Inflammatory macrophage (primary cell): Measurements from ENCODE around the gene OPCML.

Experiments
- DNase-seq, 2 donors: peaks; one replicate each; pipeline ENCODE4 v3.0.0-alpha.2; 2020 to 2022

OPCML gene

DNA sequence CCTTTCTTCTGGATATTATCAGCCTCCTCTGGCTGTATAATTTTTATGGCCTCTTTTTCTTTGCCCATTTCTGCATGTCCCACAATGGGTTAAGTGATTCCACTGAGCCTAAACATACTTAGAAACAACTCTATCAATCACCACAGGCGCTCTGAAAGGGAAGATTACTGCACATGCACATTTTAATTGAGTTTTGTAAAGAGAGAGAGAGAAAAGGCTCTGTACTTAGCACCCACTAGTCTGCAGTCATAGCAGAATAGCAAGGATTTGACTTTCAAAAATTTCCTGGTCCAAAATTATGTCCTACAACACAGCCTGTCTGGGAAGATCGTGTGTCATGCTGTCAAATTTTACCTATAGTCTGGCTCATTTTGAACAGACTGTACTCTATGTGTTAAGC is 758.5 kb downstream of the OPCML start:
- no peak for DNase-seq

DNA sequence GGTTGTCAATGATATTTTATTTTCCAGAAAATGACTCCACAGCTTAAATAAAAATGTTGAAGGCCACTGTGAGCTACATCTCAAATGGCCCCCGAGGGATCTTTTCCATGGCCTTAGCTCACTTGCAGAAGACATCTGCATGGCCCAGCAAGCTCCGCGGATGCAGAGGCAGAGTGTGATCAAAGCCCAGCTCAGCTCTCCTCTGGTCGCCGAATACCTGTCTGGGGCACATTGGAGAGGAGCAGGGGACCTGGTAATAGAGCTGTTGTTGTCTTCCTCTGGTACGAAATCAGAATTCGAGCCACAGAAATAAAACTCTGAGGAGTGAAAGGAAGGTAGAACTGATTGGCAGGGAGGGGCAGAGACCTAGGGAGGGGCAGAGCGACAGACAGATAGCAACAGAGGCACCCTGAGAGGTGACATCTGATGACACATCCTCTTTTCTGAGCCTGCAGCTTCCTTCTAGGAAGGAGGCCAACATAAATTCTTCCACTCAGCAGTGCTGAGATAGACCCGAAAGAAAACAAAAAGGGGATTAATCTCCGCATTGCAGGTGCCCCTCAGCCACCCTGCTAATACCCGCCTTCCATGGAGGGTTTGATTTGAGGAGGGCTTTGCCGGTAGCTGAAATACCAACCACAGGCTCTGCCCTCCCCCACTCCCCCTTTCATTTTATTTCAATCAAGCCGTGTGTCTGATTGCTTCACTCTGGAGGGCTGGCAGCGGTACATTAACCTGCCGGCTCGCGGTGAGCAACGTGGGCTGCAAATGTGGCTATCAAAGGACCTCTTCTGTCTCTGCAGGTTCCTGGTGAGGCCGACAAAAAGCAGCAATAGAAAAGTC is 759.4 kb downstream of the OPCML start:
- DNase-seq = no peak

DNA sequence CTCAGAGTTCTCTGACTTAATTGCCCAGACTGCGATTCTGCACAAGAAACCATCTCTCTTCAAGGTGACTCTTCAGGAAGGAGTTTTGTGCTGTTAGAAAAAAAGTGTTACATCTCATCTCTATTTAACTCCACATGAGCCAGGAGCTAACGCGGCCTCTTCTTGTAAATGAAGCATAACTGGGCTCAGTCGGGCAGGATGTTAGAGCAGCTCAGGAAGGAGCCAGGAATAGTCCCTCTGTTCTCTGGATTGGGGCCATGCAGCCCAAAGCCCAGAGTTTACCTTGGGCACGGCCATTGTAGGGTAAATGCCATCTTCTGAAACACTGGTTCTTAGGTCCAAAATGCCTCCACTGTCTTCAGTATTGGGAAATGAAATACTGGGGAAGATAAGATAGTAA is 760.6 kb downstream of the OPCML start:
- DNase-seq = no peak

DNA sequence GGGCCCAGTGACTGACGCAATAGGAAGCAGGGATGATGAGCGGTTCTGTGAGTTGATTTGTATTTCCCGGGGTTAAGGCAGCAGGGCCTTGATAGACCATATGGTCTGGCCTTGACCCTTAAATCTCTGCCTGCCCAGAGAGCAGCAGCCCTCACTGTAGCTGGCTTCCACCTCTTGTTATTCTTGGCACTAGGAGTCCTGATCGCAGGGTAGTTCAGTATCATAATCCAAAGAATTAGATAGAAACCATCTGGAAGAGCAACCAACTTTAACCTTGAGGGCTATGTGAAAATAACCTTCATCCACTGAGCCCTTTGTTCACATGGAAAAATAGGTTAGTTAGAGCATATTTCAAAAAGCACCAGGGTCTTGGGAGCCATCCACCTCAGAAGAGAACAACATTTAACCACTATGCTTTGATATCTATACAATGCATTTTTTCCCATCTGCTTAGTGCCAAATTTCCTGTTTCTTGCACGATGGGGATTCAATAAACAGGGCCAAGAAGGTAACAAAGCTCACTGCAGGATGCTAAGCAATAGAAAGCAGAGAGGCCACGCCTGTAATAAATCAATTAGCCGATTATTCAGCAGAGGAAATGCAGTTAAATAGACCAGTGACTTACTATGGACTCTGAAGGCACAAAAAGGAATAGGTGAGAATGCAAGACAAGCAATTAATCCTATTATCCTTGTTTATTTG is 761.3 kb downstream of the OPCML start:
- DNase-seq = no peak

DNA sequence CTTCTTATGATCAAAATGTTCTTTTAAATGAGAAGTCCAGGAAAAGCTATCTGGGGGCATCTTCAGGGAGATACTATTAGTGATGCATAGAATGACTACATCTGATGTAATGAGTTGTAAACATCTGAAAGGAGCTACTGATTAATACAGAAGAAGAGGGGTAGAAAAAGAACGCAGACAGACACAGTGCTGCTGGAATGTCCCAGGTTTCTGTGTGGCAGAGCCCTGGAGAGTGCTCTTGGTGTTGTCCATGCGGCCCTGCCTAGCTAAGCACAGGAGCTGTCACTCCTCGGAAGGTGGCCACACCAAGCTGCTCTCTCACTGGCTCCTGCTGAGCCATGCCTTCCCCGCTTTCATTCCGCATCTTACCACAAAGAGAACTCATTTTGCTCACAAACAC is 768.8 kb downstream of the OPCML start:
- no peak for DNase-seq

DNA sequence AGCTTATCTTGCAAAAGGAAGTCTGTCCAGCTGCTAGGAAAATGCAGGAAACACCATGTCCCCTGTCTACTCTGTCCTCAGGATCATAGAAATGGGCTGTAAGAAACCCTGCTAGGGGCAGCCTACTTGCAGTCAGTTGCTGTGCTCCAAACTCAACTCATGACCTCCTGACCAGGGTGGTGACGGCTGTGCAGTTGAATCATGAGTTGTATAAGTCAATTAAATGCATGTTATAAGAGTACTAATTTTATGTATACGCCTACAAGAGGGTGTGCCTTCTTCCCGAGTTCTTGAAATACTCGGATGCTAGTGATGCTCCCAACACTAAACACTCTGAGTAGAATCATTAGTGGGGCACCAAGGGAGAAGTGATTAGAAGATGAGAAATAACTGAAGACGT is 776.4 kb downstream of the OPCML start:
- DNase-seq = no peak

DNA sequence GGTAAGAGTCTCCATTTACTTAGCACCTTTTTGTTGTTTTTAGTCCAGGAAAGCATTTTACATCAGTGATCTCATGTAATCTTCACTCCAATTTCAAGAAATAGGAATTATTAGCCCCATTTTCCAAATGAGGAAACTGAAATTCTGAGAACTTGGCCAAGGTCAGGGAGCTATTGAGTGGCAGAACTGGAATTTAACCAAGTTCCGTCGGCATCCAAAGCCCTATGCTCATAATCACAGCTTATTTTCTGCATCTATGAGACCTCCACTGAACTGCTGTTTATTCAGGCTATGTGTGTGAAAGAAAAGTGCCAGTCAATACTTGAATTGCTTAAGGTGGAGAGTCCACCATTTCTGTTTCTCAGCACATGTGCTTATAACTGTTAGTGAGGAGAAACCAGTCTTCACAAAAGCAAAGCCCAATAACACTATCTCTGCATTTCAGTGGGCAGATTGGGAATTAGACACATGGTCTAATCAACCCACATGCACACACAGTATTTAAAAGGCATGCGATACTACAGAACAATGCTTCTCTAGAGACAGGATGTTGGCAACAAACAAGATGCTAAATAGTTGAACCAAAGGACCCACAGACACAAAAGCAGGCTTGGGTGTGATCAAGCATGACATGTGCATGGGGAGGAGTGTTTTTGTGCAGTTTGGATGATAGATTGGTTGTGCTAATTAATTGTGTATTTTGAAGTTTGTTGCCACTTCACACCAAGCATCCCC is 780.6 kb downstream of the OPCML start:
- no peak for DNase-seq

DNA sequence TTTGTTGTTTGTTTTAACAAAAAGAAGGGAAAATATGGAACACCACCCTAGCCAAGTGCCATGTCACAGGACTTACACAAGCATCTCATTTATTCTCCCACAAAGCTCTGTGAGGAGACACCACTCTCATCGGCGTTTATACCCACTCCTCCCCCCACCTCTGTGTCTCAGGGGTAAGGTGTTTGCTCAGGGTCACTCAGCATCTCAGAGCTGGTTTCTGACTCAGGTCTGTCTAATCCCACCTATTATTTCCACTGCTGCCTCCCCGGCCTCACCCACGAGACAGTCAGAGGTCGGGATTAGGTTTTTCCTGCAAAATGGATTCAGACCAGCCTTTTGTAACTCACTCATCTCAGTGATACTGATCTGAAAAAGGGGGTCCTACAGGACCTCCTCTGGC is 786.0 kb downstream of the OPCML start:
- DNase-seq = no peak

DNA sequence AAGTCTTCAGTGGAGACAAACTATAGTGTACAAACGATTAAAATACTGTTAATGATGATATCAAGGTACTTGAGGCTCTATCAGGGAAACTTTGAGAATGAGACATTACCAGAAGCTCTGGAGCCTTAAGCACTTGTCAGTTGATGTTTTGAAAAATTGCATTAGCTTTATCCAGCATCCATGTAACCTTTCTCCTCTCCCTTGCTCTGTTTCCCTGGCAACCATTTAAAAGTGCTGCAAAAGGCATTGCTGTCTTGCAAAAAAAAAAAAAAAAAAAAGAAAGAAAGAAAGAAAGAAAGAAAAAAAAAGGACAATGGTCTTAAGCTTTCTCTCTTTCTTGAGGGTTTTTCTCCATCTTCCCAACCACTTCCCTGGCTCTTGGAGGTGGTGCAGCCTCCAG is 787.0 kb downstream of the OPCML start:
- no peak for DNase-seq

DNA sequence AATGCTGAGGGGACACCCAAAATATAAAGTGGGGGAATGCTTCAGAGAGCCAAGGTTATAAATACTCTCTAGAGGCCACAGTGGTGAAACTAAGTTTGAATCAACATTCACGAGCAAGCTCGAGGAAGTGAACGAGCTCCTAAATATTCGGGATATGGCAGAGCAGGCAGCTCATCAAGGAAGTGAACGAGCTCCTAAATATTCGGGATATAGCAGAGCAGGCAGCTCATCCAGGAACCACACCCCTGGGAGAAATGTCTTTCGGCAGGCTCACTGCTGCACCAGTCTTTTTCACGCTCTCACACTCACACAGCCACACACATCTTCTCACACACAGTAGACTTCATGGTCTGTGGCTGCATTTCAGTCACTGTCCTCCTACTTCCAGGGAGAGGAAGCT is 787.5 kb downstream of the OPCML start:
- no peak for DNase-seq

DNA sequence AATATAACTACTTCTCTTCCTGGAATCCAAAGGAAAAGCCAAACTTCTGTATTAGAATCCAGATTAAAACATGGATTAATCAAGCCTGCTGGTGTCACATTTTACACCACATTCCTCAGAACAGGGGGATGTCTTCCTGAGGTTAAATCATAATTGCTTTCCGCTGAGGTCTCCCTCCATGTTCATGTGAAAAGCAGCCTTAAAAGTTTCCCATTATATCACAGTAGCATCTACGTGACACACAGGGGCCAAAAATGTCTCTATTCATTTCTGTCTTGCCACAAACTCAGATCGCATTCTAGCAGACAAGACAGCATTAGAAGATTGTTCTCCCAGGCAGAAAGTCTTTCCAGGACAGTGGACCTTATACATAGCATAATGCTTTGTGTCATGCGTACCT is 788.7 kb downstream of the OPCML start:
- no peak for DNase-seq

DNA sequence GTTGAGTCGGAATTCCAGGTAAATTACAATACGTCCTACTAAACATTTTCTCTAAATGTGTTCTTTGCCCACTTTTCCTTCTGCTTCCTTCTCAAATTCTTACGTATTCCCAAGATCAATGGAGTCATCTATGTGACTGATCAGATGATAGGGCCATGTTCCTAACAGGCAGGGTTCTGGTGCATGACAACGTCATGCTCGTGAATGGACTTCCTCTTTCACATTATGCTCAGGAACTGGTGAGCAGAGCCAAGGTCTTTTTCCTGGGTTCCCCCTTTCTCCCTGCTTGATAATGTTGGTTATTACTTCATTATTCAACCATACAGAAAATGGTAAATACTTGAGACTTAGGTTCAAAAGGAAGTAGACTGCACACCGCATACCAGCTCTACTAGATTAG is 789.4 kb downstream of the OPCML start:
- DNase-seq = no peak

DNA sequence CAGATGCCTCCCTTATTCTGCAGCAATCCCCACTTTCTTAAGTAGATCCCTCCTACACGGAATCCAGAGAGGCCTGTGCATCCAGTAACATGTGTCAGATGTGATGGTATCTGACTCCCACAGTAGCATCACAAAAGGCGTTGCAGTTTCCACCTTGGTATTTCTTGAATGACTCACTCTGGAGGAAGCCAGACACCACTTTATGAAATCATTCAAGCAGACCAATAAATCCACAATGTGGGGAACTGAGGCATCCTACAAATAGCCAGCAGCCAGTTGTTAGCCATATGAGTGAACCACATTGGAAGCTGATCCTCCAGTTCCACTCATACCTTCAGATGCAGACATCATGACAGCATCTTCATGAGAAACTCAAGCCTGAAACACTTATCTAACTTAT is 798.1 kb downstream of the OPCML start:
- no peak for DNase-seq

DNA sequence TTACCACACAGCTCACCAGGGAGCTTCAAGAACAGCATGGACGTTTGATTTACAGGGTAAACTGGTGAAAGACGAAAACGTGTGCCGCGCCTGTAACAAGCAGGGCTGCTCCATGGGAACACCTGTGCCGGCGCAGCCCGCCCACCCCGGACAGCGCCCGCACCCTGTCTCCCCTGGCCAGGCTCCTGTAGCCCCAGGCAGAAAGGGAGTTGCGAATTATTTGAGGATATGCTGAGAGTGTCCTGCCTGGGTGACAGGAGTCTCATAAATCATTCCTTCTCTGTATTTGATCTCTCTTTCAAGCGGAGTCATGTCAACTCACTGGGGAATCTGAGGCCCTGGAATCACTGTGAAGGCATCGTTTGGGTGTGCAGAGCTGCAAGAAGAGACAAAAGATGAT is 804.3 kb downstream of the OPCML start:
- no peak for DNase-seq

DNA sequence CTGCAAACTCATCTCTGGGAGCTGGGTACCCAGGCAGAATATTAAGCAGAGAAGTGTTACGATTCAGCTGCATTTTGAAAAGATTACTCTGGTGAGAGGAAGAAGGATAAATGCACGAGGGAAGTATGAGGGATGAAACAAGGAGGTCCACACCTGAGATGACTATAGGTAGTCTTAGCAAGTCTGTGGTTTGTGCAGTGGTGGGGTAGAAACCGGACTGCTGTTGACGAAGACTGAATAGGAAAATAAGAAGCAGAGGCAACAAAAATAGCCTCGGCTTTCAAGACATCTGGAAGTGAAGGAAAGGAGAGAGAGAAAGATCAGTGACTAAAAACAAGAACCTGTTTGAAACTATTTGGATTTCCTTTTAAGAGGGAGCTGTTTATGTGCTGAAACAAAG is 810.8 kb downstream of the OPCML start:
- no peak for DNase-seq

DNA sequence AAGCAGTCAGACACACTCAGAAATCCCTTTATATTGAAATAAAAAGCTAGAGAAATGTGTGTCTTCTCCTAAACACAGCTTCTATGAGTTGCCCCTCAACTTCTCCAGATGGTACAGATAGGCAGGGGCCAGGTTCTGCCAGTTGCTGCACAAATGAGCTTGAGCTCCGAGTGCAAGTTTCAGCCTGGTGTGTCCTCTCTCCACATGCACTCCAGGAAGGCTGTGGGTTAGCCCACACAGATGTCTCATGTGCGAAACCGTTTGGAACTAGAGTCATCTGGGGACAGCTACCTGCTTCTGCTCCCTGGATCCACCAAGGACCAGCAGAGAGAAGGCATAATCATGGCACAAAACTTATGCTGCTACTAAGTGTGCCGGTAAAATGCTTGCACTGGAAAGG is 812.6 kb downstream of the OPCML start:
- DNase-seq = no peak

DNA sequence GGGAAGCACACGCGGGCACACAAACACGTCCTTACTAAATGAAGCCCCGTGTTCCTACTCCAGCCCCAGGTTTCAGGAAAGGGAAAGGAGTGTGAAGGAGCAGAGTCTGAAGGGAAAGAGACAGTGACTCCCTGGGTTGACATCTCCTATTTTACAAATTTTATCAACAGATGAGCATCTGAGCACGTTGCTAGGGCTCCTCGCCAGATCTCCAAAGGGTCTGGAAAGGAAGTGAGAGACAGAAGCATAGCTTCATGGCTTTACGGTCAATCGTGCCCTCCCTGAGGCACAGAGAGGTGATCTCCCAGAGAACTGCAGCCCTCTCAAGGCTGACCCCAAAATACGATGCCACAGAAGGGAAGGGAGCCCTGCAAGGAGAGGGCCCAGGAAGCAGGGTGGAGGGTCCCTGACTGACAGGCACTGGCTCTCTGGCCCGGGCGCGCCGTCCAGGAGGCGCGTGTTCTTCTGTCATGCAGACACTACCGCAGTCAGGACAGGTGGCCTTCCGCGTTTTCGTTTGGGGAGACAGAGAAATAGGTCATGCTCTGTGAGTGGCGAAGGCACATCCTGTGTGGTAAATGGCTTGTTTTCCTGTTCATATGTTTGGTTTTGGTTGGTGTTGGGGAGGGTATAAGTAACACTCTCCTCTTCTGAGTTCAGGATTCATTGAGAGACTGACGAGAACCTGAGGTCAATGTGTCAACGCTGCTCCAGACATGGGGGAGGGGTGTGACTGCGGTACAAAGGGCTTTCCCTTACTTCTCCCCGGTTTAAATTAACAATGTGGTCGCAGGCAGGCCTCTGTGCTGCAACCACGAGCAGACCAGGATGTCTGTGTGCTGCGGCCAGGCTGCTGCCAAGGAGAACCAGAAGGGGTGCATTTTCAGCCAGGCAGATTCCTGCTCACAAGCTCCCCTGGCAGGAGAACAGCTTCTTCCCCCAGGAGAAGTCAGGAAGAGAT is 813.3 kb downstream of the OPCML start:
- no peak for DNase-seq

DNA sequence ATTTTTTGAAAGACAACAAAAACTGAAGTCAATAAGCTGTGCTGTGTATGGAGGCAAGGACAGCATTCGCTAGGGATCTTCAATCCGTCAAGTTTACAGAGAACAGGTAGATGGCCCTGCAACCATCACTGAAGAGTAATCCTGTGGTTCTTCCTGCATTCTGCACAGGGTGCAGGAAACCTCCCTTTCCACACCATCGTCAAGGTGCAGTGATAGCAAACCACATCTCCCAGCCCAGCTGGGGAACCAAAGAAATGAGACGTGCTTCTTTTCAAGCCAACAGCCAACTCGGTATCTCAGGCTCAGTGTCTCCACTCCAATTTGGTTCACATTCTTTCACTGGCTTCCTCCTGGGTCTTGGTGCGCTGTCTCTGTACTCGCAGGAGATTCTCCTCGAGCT is 814.5 kb downstream of the OPCML start:
- DNase-seq = no peak

DNA sequence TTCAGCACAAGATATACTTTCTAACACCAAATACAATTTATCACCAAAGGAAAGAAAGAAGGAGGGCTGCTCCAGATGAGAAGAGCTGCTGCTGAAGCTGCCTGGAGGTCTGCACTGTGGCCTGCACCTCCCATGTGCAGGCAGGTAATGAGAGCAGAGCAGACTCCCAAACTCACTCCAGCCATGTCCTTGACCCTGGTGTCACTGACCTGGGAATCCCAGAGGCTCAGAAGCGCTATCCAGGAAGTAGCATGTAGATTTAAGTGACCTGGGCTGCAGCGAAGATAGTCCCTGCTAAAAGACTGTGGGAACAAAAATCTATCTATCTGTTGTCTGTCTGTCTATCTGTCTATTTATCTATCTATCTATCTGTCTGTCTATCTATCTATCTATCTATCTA is 816.3 kb downstream of the OPCML start:
- no peak for DNase-seq

DNA sequence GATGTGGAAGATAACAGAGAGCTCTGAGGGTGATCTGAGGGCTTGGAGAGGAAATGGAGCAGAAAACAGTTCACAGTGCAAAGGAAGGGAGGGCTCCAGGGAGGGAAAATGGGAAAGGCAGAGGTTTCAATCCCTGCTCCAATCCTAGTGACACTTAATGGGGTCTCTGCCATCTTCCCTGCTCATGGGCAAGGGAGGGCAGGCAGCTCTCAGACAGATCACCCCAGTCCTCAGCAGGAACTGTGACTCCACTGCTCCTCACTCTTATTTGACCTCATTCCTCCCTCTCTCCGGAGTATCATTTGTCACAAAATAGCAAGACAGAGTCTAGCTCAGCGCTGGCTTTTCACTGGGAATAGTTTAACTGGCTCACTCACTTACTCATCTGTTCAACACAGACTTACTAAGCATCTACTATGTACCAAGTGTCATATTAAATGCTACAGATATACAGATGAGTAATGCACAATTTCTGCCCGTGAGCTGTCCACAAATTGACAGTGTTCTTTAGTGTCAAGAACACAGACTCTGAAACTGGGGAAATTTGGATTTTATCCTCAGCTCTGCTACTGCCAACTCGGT is 817.4 kb downstream of the OPCML start:
- DNase-seq = no peak

DNA sequence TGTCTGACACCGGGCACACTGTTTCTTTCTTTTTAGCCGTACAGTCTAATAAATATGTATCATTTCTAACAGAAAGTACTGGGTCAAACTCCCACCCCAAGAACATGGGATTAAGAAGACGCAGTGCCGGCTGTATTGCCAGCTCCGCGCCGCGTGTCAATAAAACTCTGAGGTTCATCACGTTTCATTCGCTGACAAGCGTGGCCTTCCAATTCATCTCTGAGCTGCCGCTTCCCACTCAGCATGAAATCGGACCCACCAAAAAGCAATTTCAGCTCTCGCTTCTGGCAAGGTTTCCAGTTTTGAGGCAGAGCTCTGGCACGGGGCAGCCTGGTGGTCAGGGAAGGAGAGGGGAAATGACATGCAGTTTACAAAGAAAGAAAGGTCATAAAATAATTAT is 819.8 kb downstream of the OPCML start:
- DNase-seq = no peak

DNA sequence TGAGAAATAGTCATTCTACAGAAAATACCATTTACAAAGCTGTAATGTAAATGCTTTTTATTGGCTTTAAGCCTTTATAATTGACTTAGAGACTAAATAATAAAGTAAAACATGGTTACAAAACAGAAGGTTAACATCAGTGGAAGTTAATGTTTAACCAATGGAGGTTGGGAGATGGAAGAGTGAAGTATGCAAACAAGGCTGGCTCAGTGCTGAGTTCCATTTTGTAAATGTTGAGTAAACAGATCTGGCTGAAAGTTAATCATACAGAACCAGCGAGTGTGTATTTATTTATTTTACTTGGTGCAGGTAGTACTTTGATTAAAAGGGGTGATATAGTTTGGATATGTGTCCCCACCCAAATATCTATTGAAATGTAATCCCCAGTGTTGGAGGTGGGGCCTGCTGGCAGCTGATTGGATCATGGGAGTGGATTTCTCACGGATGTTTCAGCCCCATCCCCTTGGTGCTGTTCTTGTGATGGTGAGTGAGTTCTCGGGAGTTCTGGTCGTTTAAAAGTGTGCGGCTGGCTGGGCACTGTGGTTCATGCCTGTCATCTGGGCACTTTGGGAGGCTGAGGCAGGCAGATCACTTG is 827.4 kb downstream of the OPCML start:
- DNase-seq = no peak
